Measurements from ENCODE around the gene HS2ST1. TPM values are rescaled to one million over a fixed set of nuclear protein-coding genes. Genes with fewer than 3 reads are reported as not detected.

The HS2ST1 gene
- total and polyA plus RNA-seq, 10 of the 15 experiments (the other 5 are each of a cell fraction or from before 2014, with no cell fraction given): 5.4 to 30.8 (median 18.6) TPM

- no peaks in the 10 kb centered on the region for H3K79me2 ChIP-seq (ENCODE audit: control insufficient read depth, insufficient read depth, low read length)
- H3K9me3 ChIP-seq (replicated peaks; ENCODE audit: control insufficient read depth, insufficient read depth, low read length): no peaks in the 10 kb centered on the region; the same call in 2 of the 3 replicates
- ChIA-PET SMC1A (ENCODE audit: uncharacterized antibody, unreplicated experiment) (interaction anchor here (1.0 to 4.5 kb wide), 13 partner anchors 10 to 179 kb away, joined by 3 to 25 read pairs (median 4); no protein-coding TSS in a partner anchor), CTCF (interaction anchor here (0.7 to 2.1 kb wide), 10 partner anchors 9 to 802 kb away, joined by 3 to 7 read pairs (median 4); no protein-coding TSS in a partner anchor), POLR2A (interaction anchor here (0.9 kb wide), 1 partner anchor 178 kb away, joined by 4 read pairs; no protein-coding TSS in a partner anchor), RAD21 (ENCODE audit: unreplicated experiment) (interaction anchor here (1.0 to 2.8 kb wide), 7 partner anchors 17 to 299 kb away, joined by 3 to 8 read pairs (median 4); no protein-coding TSS in a partner anchor)
- H3K36me3 ChIP-seq (ENCODE audit: control insufficient read depth in 2 of 2, insufficient read depth in 2 of 2, low read length in 1 of 2): no peaks in the 10 kb centered on the region
- H3K9ac ChIP-seq (ENCODE audit: control insufficient read depth, insufficient read depth, low read length): peak overlapping the region; percentile 40; the same call in 1 of the 2 replicates
- ATAC-seq: peak; percentile 84
- H2AFZ ChIP-seq (ENCODE audit: control insufficient read depth, low read depth, low read length): peak overlapping the region; percentile 68
- BruUV-seq (replicated peaks): no TSS peak
- FAIRE-seq: peak; percentile 47
- peak overlapping the region; percentile 70 for H3K4me2 ChIP-seq (ENCODE audit: control insufficient read depth, insufficient read depth)
- intact Hi-C loops (cut with micrococcal nuclease; ENCODE audit: unreplicated experiment) (loop anchor here (1.0 to 10.0 kb wide), 7 partner anchors 20 to 801 kb away; partner anchors contain the start of gene LMO4), in situ Hi-C loops (cut with MboI) (no loop called here)
- H3K4me3 ChIP-seq: peak overlapping the region; percentile 47; the same call in 1 of the 2 replicates
- H4K20me1 ChIP-seq (ENCODE audit: control insufficient read depth, insufficient read depth): no peaks in the 10 kb centered on the region
- DNase-seq (ENCODE audit: low read depth, low spot score): peak; percentile 75
- 7% methylated on average over 45 of the region's 45 CpGs for WGBS (ENCODE audit: insufficient coverage, insufficient replicate concordance, low lambda C conversion rate, missing lambda C conversion rate)
- no peaks in the 10 kb centered on the region for H3K27me3 ChIP-seq (replicated peaks in 1 of 2; ENCODE audit: control insufficient read depth in 2 of 2, insufficient read depth in 2 of 2, low read length in 1 of 2)
- H3K27ac ChIP-seq (ENCODE audit: control insufficient read depth, insufficient read depth): peak overlapping the region; percentile 13; the same call in 1 of the 2 replicates
- peaks cover 17% of the 10 kb centered on the region for H3K4me1 ChIP-seq (ENCODE audit: control insufficient read depth, insufficient read depth, low read length)
- TF ChIP-seq POLR2AphosphoS5 (IDR thresholded peaks at IDR 0.05; ENCODE audit: low read length) (no peak), TCF12 (IDR thresholded peaks at IDR 0.05; ENCODE audit: low read depth, low read length) (0 out of 2 replicates have a peak, but pooled peaks have one; percentile 39), ZNF217 (IDR thresholded peaks at IDR 0.05) (peak; percentile 70), E2F8 (IDR thresholded peaks at IDR 0.05; ENCODE audit: low read depth, partially characterized antibody) (no peak), TCF7 (IDR thresholded peaks at IDR 0.05; ENCODE audit: borderline replicate concordance) (no peak), E4F1 (IDR thresholded peaks at IDR 0.05; ENCODE audit: borderline replicate concordance, partially characterized antibody) (no peak), ZBTB33 (IDR thresholded peaks at IDR 0.05) (no peak), MXI1 (IDR thresholded peaks at IDR 0.05; ENCODE audit: low read depth, low read length) (no peak), FOS (IDR thresholded peaks at IDR 0.05; ENCODE audit: borderline replicate concordance, extremely low read depth, insufficient read length) (no peak), KLF5 (IDR thresholded peaks at IDR 0.05; ENCODE audit: partially characterized antibody) (no peak), SREBF2 (IDR thresholded peaks at IDR 0.05; ENCODE audit: low read length) (no peak), PKNOX1 (IDR thresholded peaks at IDR 0.05) (no peak; the same call in 1 of the 2 replicates), SREBF1 (IDR thresholded peaks at IDR 0.05; ENCODE audit: low read length) (no peak)
Observed at GRCh38 chr1:87151500-87152421, 237.3 kb downstream of the HS2ST1 start.
